Osteocyte (in vitro differentiated cells): ENCODE measurements around the gene PMEPA1. TPM values are rescaled to one million over a fixed set of nuclear protein-coding genes. Genes with fewer than 3 reads are reported as not detected.

Experiments
- DNase-seq: peaks from one replicate; pipeline ENCODE4 v3.0.0; 2021; ENCODE audit warnings: mixed read lengths; ENCODE audit not compliant: unreplicated experiment; ENCODE audit errors: extremely low spot score
- H3K27ac Mint-ChIP-seq: one replicate; pipeline ENCODE4 v1.8.0; 2021; ENCODE audit warnings: mild to moderate bottlenecking, mixed read lengths; ENCODE audit not compliant: unreplicated experiment
- H3K27me3 Mint-ChIP-seq: one replicate; pipeline ENCODE4 v1.8.0; 2021; ENCODE audit warnings: mixed read lengths; ENCODE audit not compliant: unreplicated experiment
- H3K36me3 Mint-ChIP-seq: one replicate; pipeline ENCODE4 v1.8.0; 2021; ENCODE audit warnings: mixed read lengths; ENCODE audit not compliant: unreplicated experiment
- H3K4me1 Mint-ChIP-seq: one replicate; pipeline ENCODE4 v1.8.0; 2021; ENCODE audit warnings: mixed read lengths; ENCODE audit not compliant: unreplicated experiment
- H3K4me3 Mint-ChIP-seq: one replicate; pipeline ENCODE4 v1.8.0; 2021; ENCODE audit warnings: mild to moderate bottlenecking, moderate library complexity, mixed read lengths; ENCODE audit not compliant: unreplicated experiment
- H3K9me3 Mint-ChIP-seq: one replicate; pipeline ENCODE4 v1.8.0; 2021; ENCODE audit warnings: mixed read lengths; ENCODE audit not compliant: unreplicated experiment
- CTCF ChIP-seq: fragments of 200-600 bp; sonication (generic); IDR thresholded peaks from 2 replicates; pipeline ENCODE4 v1.5.0; 2021; ENCODE audit warnings: antibody characterized with exemption, mild to moderate bottlenecking, moderate library complexity
- total RNA-seq: library from RNA; stranded (reverse); gene quantifications from 2 replicates; pipeline ENCODE4 v1.2.1, GENCODE V29; 2021

The PMEPA1 gene
- total RNA-seq, 1 donor from 2014 or later: 24.1 TPM

- Mint-ChIP-seq H3K4me1 (peaks cover 33% of the 10 kb centered on the region), H3K27ac (no peak overlapping the region), H3K36me3 (peaks cover 5% of the 10 kb centered on the region), H3K9me3 (no peaks in the 10 kb centered on the region), H3K4me3 (no peak overlapping the region), H3K27me3 (no peaks in the 10 kb centered on the region)
- DNase-seq: no peak
- no peak for TF ChIP-seq CTCF
Observed at GRCh38 chr20:57701090-57701489, 8.7 kb downstream of the PMEPA1 start.

- peaks cover 23% of the 10 kb centered on the region for H3K4me1 Mint-ChIP-seq
Observed at GRCh38 chr20:57699395-57699794, 10.4 kb downstream of the PMEPA1 start.

GRCh38 chr20:57698867-57699275 lies 10.9 kb downstream of the PMEPA1 start:
- Mint-ChIP-seq H3K4me1 (peaks cover 23% of the 10 kb centered on the region), H3K4me3 (no peak overlapping the region), H3K27ac (peak overlapping the region; percentile 55), H3K27me3 (no peaks in the 10 kb centered on the region), H3K9me3 (no peaks in the 10 kb centered on the region), H3K36me3 (peaks cover 2% of the 10 kb centered on the region)
- TF ChIP-seq CTCF: no peak
- no peak for DNase-seq

More at GRCh38 chr20:57699395-57699794, 10.4 kb downstream of the PMEPA1 start:
- TF ChIP-seq CTCF: no peak
- DNase-seq: no peak
- Mint-ChIP-seq H3K4me3 (no peak overlapping the region), H3K27me3 (no peaks in the 10 kb centered on the region), H3K27ac (no peak overlapping the region), H3K36me3 (peaks cover 4% of the 10 kb centered on the region), H3K9me3 (no peaks in the 10 kb centered on the region)

GRCh38 chr20:57698116-57698866 lies 11.5 kb downstream of the PMEPA1 start:
- no peak for DNase-seq
- H3K4me1 Mint-ChIP-seq: peaks cover 23% of the 10 kb centered on the region

More at GRCh38 chr20:57698116-57698866, 11.5 kb downstream of the PMEPA1 start:
- Mint-ChIP-seq H3K9me3 (no peaks in the 10 kb centered on the region), H3K4me3 (peak overlapping the region; percentile 19), H3K27ac (peak overlapping the region; percentile 55), H3K36me3 (peaks cover 2% of the 10 kb centered on the region), H3K27me3 (no peaks in the 10 kb centered on the region)
- no peak for TF ChIP-seq CTCF
